Peyer's patch (tissue), 4 donors: ENCODE measurements around the gene GTF2F2. TPM values are rescaled to one million over a fixed set of nuclear protein-coding genes. Genes with fewer than 3 reads are reported as not detected.

Source experiments
- DNase-seq, 3 donors: peaks; one replicate each; pipeline ENCODE4 v3.0.0-alpha.2; 2017 to 2019
- H3K27ac ChIP-seq, 4 donors: fragments of 200-600 bp; sonication (generic); one replicate each; pipeline ENCODE4 v1.5.1; 2016 to 2019
- H3K27me3 ChIP-seq, 2 donors: fragments of 200-600 bp; sonication (generic); one replicate each; pipeline ENCODE4 v1.5.1; 2019
- H3K36me3 ChIP-seq, 3 donors: fragments of 200-600 bp; sonication (generic); one replicate each; pipeline ENCODE4 v1.5.1; 2016 to 2019
- H3K4me1 ChIP-seq, 4 donors: fragments of 200-600 bp; sonication (generic); one replicate each; pipeline ENCODE4 v1.5.1; 2016 to 2019
- H3K4me3 ChIP-seq, 4 donors: fragments of 200-600 bp; sonication (generic); 1 replicate in 3 of 4; 2 replicates in 1 of 4; pipeline ENCODE4 v1.5.1; 2016 to 2019; ENCODE audit warnings: mild to moderate bottlenecking in 1 of 4
- H3K9me3 ChIP-seq, 4 donors: fragments of 200-600 bp; sonication (generic); one replicate each; pipeline ENCODE4 v1.5.1; 2016 to 2019; ENCODE audit warnings: mild to moderate bottlenecking in 1 of 4
- CTCF ChIP-seq, 6 experiments: fragments of 450-650 bp in 4 of 6; fragments of 200-600 bp in 2 of 6; sonication (generic) in 1 of 6; IDR thresholded peaks; one replicate each; pipeline ENCODE4 v1.5.1; 2017 to 2019; ENCODE audit warnings: antibody characterized with exemption in 6 of 6, mild to moderate bottlenecking in 3 of 6, moderate library complexity in 1 of 6
- POLR2A ChIP-seq, 2 donors: fragments of 450-650 bp; IDR thresholded peaks; one replicate each; pipeline ENCODE4 v1.5.1; 2017; ENCODE audit warnings: antibody characterized with exemption in 2 of 2, mild to moderate bottlenecking in 2 of 2, moderate library complexity in 2 of 2
- total RNA-seq, 4 donors: library from RNA; depleted of rRNA; stranded (reverse); fragments of >200 nt; gene quantifications; one replicate each; pipeline ENCODE4 v1.1.0, GENCODE V29; 2016

The GTF2F2 gene
- total RNA-seq, 4 donors from 2014 or later: 8.2 to 14.0 (median 12.4) TPM

GRCh38 chr13:45113233-45114224 lies 6.8 kb upstream of the GTF2F2 start:
- TF ChIP-seq POLR2A (IDR thresholded peaks at IDR 0.05) (no peak), CTCF (IDR thresholded peaks at IDR 0.05) (no peak)
- Histone ChIP-seq H3K4me1 (no peaks in the 10 kb centered on the region), H3K27ac (no peak overlapping the region), H3K9me3 (no peaks in the 10 kb centered on the region), H3K4me3 (no peak overlapping the region), H3K36me3 (no peaks in the 10 kb centered on the region), H3K27me3 (no peaks in the 10 kb centered on the region)
- no peak for DNase-seq

GRCh38 chr13:45119469-45119990 lies 780 bp upstream of the GTF2F2 start:
- Histone ChIP-seq H3K27me3 (no peaks in the 10 kb centered on the region), H3K9me3 (no peaks in the 10 kb centered on the region), H3K36me3 (no peaks in the 10 kb centered on the region), H3K27ac (peak overlapping the region; percentile 82 to 89 (median 85)), H3K4me3 (peak overlapping the region; percentile 57 to 98 (median 80)), H3K4me1 (peaks cover 0 to 17% (median 3%) of the 10 kb centered on the region in 4 donors)
- peak in 2 of 3 donors; percentile 67 to 68 for DNase-seq
- TF ChIP-seq POLR2A (IDR thresholded peaks at IDR 0.05) (no peak), CTCF (IDR thresholded peaks at IDR 0.05) (no peak)

GRCh38 chr13:45120967-45121831 lies 889 bp downstream of the GTF2F2 start:
- DNase-seq: no peak
- H3K4me1 ChIP-seq: peaks cover 0 to 17% (median 3%) of the 10 kb centered on the region in 4 donors

GRCh38 chr13:45122941-45123340 lies 2.6 kb downstream of the GTF2F2 start:
- no peak overlapping the region for H3K4me3 ChIP-seq
- TF ChIP-seq POLR2A (IDR thresholded peaks at IDR 0.05) (no peak), CTCF (IDR thresholded peaks at IDR 0.05) (no peak)
- DNase-seq: no peak
- no peaks in the 10 kb centered on the region for H3K9me3 ChIP-seq
- H3K4me1 ChIP-seq: peaks cover 0 to 17% (median 3%) of the 10 kb centered on the region in 4 donors
- no peaks in the 10 kb centered on the region for H3K36me3 ChIP-seq
- H3K27ac ChIP-seq: no peak overlapping the region
- H3K27me3 ChIP-seq: no peaks in the 10 kb centered on the region

More at GRCh38 chr13:45120967-45121831, 889 bp downstream of the GTF2F2 start:
- Histone ChIP-seq H3K36me3 (no peaks in the 10 kb centered on the region), H3K27ac (peak overlapping the region; percentile 82 to 89 (median 85)), H3K27me3 (no peaks in the 10 kb centered on the region), H3K4me3 (peak overlapping the region; percentile 57 to 98 (median 80)), H3K9me3 (no peaks in the 10 kb centered on the region)
- no peak for TF ChIP-seq CTCF (IDR thresholded peaks at IDR 0.05)
- TF ChIP-seq POLR2A (IDR thresholded peaks at IDR 0.05): no peak

- peak overlapping the region in 1 of 4 donors; percentile 52 for H3K27ac ChIP-seq
- peaks cover 0 to 3% (median 0%) of the 10 kb centered on the region in 3 donors for H3K36me3 ChIP-seq
- H3K4me1 ChIP-seq: no peaks in the 10 kb centered on the region
- no peak overlapping the region for H3K4me3 ChIP-seq
- DNase-seq: no peak
- no peaks in the 10 kb centered on the region for H3K9me3 ChIP-seq
- no peak for TF ChIP-seq CTCF (IDR thresholded peaks at IDR 0.05)
- no peak for TF ChIP-seq POLR2A (IDR thresholded peaks at IDR 0.05)
- H3K27me3 ChIP-seq: no peaks in the 10 kb centered on the region
Measured at GRCh38 chr13:45132369-45133064, 12.2 kb downstream of the GTF2F2 start.
